Neuronal stem cell (in vitro differentiated cells): ENCODE results near the gene ARHGEF25.
A peak's percentile ranks its signal among the peaks of the same experiment; 100 is the strongest.
"Not testable (repeated sequence)": the region's sequence is repeated elsewhere in the genome, so short reads cannot be mapped to it uniquely, and the experiment has no call there.

Source experiments
- DNase-seq: peaks from one replicate; pipeline ENCODE4 v3.0.0-alpha.2; 2013; ENCODE audit warnings: low spot score
- H2AFZ ChIP-seq: one replicate; pipeline ENCODE4 v1.6.1; 2013; ENCODE audit warnings: mild to moderate bottlenecking, low read length, inconsistent platforms
- H2AK5ac ChIP-seq: 2 replicates; pipeline ENCODE4 v1.6.1; 2013; ENCODE audit warnings: low read depth, mild to moderate bottlenecking, inconsistent platforms, low read length, moderate library complexity, mixed read lengths
- H2BK120ac ChIP-seq: 2 replicates; pipeline ENCODE4 v1.6.1; 2013; ENCODE audit warnings: low read depth, mild to moderate bottlenecking, inconsistent platforms, low read length, moderate library complexity, mixed read lengths
- H2BK12ac ChIP-seq: one replicate; pipeline ENCODE4 v1.6.1; 2013; ENCODE audit warnings: low read length, inconsistent platforms
- H2BK15ac ChIP-seq: 2 replicates; pipeline ENCODE4 v1.6.1; 2013; ENCODE audit warnings: mild to moderate bottlenecking, low read length, inconsistent platforms, mixed read lengths
- H2BK5ac ChIP-seq: one replicate; pipeline ENCODE4 v1.6.1; 2013; ENCODE audit warnings: inconsistent platforms, mild to moderate bottlenecking, low read length, moderate library complexity
- H3K14ac ChIP-seq: one replicate; pipeline ENCODE4 v1.6.1; 2013; ENCODE audit warnings: low read length, inconsistent platforms
- H3K18ac ChIP-seq: 2 replicates; pipeline ENCODE4 v1.6.1; 2013; ENCODE audit warnings: low read length, inconsistent platforms
- H3K23ac ChIP-seq: 2 replicates; pipeline ENCODE4 v1.6.1; 2013; ENCODE audit warnings: low read depth, mild to moderate bottlenecking, mixed read lengths, low read length, inconsistent platforms; ENCODE audit not compliant: poor library complexity
- H3K27ac ChIP-seq: replicated peaks from 3 replicates; pipeline ENCODE4 v1.5.1; 2013; ENCODE audit warnings: low read length, inconsistent platforms
- H3K27me3 ChIP-seq, 3 experiments: 2 replicates each; pipeline ENCODE4 v1.6.1; 2013; ENCODE audit warnings: low read length in 3 of 3, mild to moderate bottlenecking in 2 of 3, inconsistent platforms in 1 of 3, low read depth in 1 of 3, mixed read lengths in 1 of 3, moderate library complexity in 1 of 3; ENCODE audit not compliant: control insufficient read depth in 3 of 3, insufficient read depth in 3 of 3
- H3K36me3 ChIP-seq, 2 donors: replicated peaks in 1 of 2; 2 replicates each; pipeline ENCODE4 v1.6.1; 2013; ENCODE audit warnings: low read length in 2 of 2; ENCODE audit not compliant: control insufficient read depth in 2 of 2, insufficient read depth in 2 of 2
- H3K4ac ChIP-seq: 2 replicates; pipeline ENCODE4 v1.6.1; 2013; ENCODE audit warnings: inconsistent platforms, mild to moderate bottlenecking, low read length, moderate library complexity
- H3K4me1 ChIP-seq, 2 donors: 1 replicate in 1 of 2; 2 replicates in 1 of 2; pipeline ENCODE4 v1.6.1; 2013; ENCODE audit warnings: low read length in 2 of 2, low read depth in 1 of 2; ENCODE audit not compliant: control insufficient read depth in 2 of 2, insufficient read depth in 1 of 2
- H3K4me2 ChIP-seq: one replicate; pipeline ENCODE4 v1.6.1; 2013; ENCODE audit warnings: mild to moderate bottlenecking, low read length, inconsistent platforms; ENCODE audit not compliant: insufficient read depth, poor library complexity, severe bottlenecking
- H3K4me3 ChIP-seq, 2 donors: 2 replicates each; pipeline ENCODE4 v1.5.1; 2013; ENCODE audit warnings: low read length in 2 of 2, mild to moderate bottlenecking in 2 of 2, inconsistent platforms in 1 of 2, moderate library complexity in 1 of 2
- H3K79me1 ChIP-seq: one replicate; pipeline ENCODE4 v1.6.1; 2013; ENCODE audit warnings: low read depth, mild to moderate bottlenecking, inconsistent platforms, low read length, moderate library complexity
- H3K9ac ChIP-seq: one replicate; pipeline ENCODE4 v1.6.1; 2013; ENCODE audit warnings: mild to moderate bottlenecking, low read depth, low read length, inconsistent platforms; ENCODE audit not compliant: poor library complexity
- H3K9me3 ChIP-seq, 2 donors: replicated peaks in 1 of 2; 2 replicates each; pipeline versions ENCODE3 to v1.6.1; 2013; ENCODE audit warnings: low read length in 2 of 2, mild to moderate bottlenecking in 2 of 2, inconsistent platforms in 1 of 2, low read depth in 1 of 2, mixed read lengths in 1 of 2, moderate library complexity in 1 of 2; ENCODE audit not compliant: control insufficient read depth in 2 of 2, insufficient read depth in 1 of 2
- H4K8ac ChIP-seq: one replicate; pipeline ENCODE4 v1.6.1; 2013; ENCODE audit warnings: low read depth, mild to moderate bottlenecking, inconsistent platforms, low read length, moderate library complexity
- H4K91ac ChIP-seq: one replicate; pipeline ENCODE4 v1.6.1; 2013; ENCODE audit warnings: low read length, low read depth, mild to moderate bottlenecking, inconsistent platforms; ENCODE audit not compliant: poor library complexity
- WGBS, 2 donors: extraction: QIAGEN DNeasy Blood & Tissue Kit; methylation state at CpG; one replicate each; pipeline ENCODE4 v1.1.7; 2013; ENCODE audit warnings: missing lambda C conversion rate in 2 of 2, mixed read lengths in 1 of 2; ENCODE audit not compliant: insufficient read length in 2 of 2, insufficient replicate concordance in 1 of 2; ENCODE audit errors: extremely low coverage in 2 of 2; 5-methylcytosine and 5-hydroxymethylcytosine counted together

ARHGEF25 gene

GRCh38 chr12:57569858-57570257 lies 41.4 kb upstream of the ARHGEF25 start:
- H3K4me3 ChIP-seq = peak overlapping the region in 1 of 2 donors; percentile 15
- no peaks in the 10 kb centered on the region for H3K79me1 ChIP-seq
- H2BK12ac ChIP-seq = no peak overlapping the region
- H2AK5ac ChIP-seq = no peak overlapping the region
- H2BK120ac ChIP-seq = no peak overlapping the region
- H2AFZ ChIP-seq = no peak overlapping the region
- H3K4me1 ChIP-seq = no peaks in the 10 kb centered on the region
- no peak overlapping the region for H3K9ac ChIP-seq
- no peaks in the 10 kb centered on the region for H3K27me3 ChIP-seq
- no peak overlapping the region for H2BK5ac ChIP-seq
- no peak overlapping the region for H3K18ac ChIP-seq
- no peak overlapping the region for H3K27ac ChIP-seq
- H3K14ac ChIP-seq = no peak overlapping the region
- H3K36me3 ChIP-seq = peaks cover 18 to 26% of the 10 kb centered on the region in 2 donors
- DNase-seq = no peak
- H3K23ac ChIP-seq = no peak overlapping the region
- no CpG with 5 or more reads among the region's 18 CpGs for WGBS, 2 donors
- H3K4ac ChIP-seq = no peak overlapping the region
- H3K4me2 ChIP-seq = no peak overlapping the region
- no peak overlapping the region for H4K8ac ChIP-seq
- no peak overlapping the region for H2BK15ac ChIP-seq
- no peak overlapping the region for H4K91ac ChIP-seq
- H3K9me3 ChIP-seq = peaks cover 0 to 2% of the 10 kb centered on the region in 2 donors

DNA sequence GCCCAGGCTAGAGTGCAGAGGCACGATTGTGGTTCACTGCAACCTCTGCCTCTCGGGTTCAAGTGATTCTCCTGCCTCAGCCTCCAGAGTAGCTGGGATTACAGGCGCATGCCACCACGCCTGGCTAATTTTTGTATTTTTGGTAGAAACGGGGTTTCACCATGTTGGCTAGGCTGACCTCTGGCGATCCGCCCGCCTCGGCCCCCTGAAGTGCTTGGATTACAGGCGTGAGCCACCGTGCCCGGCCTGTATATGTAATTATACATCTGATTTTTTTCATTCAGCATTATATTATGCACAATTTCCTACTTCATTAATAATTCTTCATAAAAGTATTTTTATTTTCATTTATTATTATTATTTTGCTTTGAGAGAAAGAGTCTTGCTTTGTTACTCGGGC lies 40.8 kb upstream of the ARHGEF25 start:
- H3K9ac ChIP-seq = not testable (repeated sequence)

DNA sequence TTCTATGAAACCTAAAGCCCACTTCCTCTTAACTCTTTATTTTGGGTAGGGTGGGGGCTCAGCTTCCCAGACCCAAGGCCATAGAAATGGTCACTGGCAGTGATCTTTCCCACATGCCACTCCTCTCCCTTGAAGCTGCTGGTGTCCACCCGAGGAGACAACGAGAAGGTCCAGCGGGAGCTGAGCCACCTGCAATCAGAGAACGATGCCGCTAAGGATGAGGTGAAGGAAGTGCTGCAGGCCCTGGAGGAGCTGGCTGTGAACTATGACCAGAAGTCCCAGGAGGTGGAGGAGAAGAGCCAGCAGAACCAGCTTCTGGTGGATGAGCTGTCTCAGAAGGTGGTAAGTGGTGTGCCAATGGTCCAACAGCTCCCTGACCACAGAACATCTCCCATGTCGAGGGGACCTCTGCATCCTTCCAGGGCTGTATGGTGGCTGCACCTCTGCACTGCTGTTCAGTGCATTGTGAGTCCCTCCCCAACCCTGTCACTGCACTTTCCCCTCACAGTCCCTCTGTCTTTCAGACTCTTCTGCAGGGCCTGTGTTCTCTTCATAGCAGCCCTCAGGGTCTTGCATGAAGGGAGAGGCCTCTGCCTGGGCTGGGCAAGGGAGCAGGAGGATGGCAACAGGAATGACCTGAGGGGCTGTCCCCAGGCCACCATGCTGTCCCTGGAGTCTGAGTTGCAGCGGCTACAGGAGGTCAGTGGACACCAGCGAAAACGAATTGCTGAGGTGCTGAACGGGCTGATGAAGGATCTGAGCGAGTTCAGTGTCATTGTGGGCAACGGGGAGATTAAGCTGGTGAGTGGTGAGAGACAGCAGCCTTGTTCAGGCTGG lies 39.1 kb upstream of the ARHGEF25 start:
- Histone ChIP-seq H3K9me3 (peaks cover 0 to 2% of the 10 kb centered on the region in 2 donors), H2BK5ac (no peak overlapping the region), H3K4me1 (no peaks in the 10 kb centered on the region), H3K27me3 (no peaks in the 10 kb centered on the region), H3K23ac (no peak overlapping the region), H3K9ac (peak overlapping the region; percentile 50), H3K36me3 (peaks cover 34 to 36% of the 10 kb centered on the region in 2 donors), H3K14ac (no peak overlapping the region), H2AK5ac (no peak overlapping the region), H3K18ac (no peak overlapping the region), H4K8ac (peak overlapping the region; percentile 23), H2AFZ (no peak overlapping the region), H3K4me3 (peak overlapping the region in 1 of 2 donors; percentile 29), H2BK120ac (no peak overlapping the region), H3K79me1 (no peaks in the 10 kb centered on the region), H4K91ac (no peak overlapping the region), H3K27ac (no peak overlapping the region), H2BK12ac (no peak overlapping the region), H2BK15ac (no peak overlapping the region), H3K4me2 (no peak overlapping the region), H3K4ac (no peak overlapping the region)
- no peak for DNase-seq
- WGBS, 2 donors = no CpG with 5 or more reads among the region's 12 CpGs

More for the DNA sequence above, 40.8 kb upstream of the ARHGEF25 start:
- H3K4me3 ChIP-seq, H3K4ac ChIP-seq, H4K8ac ChIP-seq, H3K27me3 ChIP-seq, H2BK120ac ChIP-seq, H2AK5ac ChIP-seq, DNase-seq, H3K14ac ChIP-seq, H3K79me1 ChIP-seq, H3K27ac ChIP-seq, H2BK12ac ChIP-seq, H2BK15ac ChIP-seq, H2BK5ac ChIP-seq, H3K23ac ChIP-seq, H4K91ac ChIP-seq, H2AFZ ChIP-seq, H3K4me1 ChIP-seq, H3K18ac ChIP-seq, H3K9me3 ChIP-seq, H3K4me2 ChIP-seq: not testable (repeated sequence)
- WGBS, 2 donors = no CpG with 5 or more reads among the region's 13 CpGs
- H3K36me3 ChIP-seq = peaks cover 21 to 30% of the 10 kb centered on the region in 2 donors

- no peak overlapping the region for H3K18ac ChIP-seq
- DNase-seq = no peak
- H4K91ac ChIP-seq = no peak overlapping the region
- no peaks in the 10 kb centered on the region for H3K9me3 ChIP-seq
- H2AFZ ChIP-seq = no peak overlapping the region
- no peak overlapping the region for H3K27ac ChIP-seq
- no peak overlapping the region for H3K4me2 ChIP-seq
- H2BK12ac ChIP-seq = no peak overlapping the region
- peaks cover 28 to 42% of the 10 kb centered on the region in 2 donors for H3K36me3 ChIP-seq
- no peak overlapping the region for H3K9ac ChIP-seq
- H3K14ac ChIP-seq = no peak overlapping the region
- H3K4ac ChIP-seq = no peak overlapping the region
- H4K8ac ChIP-seq = no peak overlapping the region
- H3K4me3 ChIP-seq = no peak overlapping the region
- no peak overlapping the region for H2BK15ac ChIP-seq
- no CpG with 5 or more reads among the region's 10 CpGs for WGBS, 2 donors
- H3K23ac ChIP-seq = no peak overlapping the region
- H3K4me1 ChIP-seq = no peaks in the 10 kb centered on the region
- no peak overlapping the region for H2AK5ac ChIP-seq
- no peaks in the 10 kb centered on the region for H3K79me1 ChIP-seq
- no peaks in the 10 kb centered on the region for H3K27me3 ChIP-seq
- no peak overlapping the region for H2BK5ac ChIP-seq
- no peak overlapping the region for H2BK120ac ChIP-seq
Observed at GRCh38 chr12:57574795-57575194, 36.4 kb upstream of the ARHGEF25 start.
